Panc1 (cell line): ENCODE results near the gene NOX5. TPM values are rescaled to one million over a fixed set of nuclear protein-coding genes. Genes with fewer than 3 reads are reported as not detected.

Experiments
- ATAC-seq: fragments of 200-7000 bp; cut with Tn5 transposase; 2 replicates; pipeline ENCODE4 v1.9.1; 2020; ENCODE audit warnings: mild to moderate bottlenecking, moderate library complexity
- BruUV-seq: library from RNA; stranded (reverse); fragments of 400-500 nt; replicated peaks from 2 replicates; lab custom pipeline; 2021; lab: Mats Ljungman, UMichigan
- CTCF ChIA-PET: fragments of 300-600 bp; sonication (Branson Sonifier 250); formaldehyde crosslinking; loops from one replicate; lab custom pipeline; 2022; ENCODE audit warnings: antibody characterized with exemption; lab: Charles Lee
- POLR2A ChIA-PET: fragments of 300-600 bp; sonication (Branson Sonifier 250); formaldehyde crosslinking; loops from one replicate; lab custom pipeline; 2022; ENCODE audit warnings: antibody characterized with exemption; lab: Charles Lee
- DNase-seq: peaks from one replicate; pipeline ENCODE4 v3.0.0-alpha.2; 2010; ENCODE audit warnings: low read depth, low spot score
- H3K27ac ChIP-seq: 2 replicates; pipeline ENCODE4 v1.5.1; 2011; ENCODE audit warnings: mild to moderate bottlenecking, low read length, inconsistent platforms
- H3K27me3 ChIP-seq: fragments of 200-500 bp; sonication (Bioruptor generic); 2 replicates; pipeline ENCODE4 v1.6.0; 2014; ENCODE audit warnings: low read length, inconsistent platforms; ENCODE audit not compliant: control insufficient read depth, insufficient read depth
- H3K36me3 ChIP-seq: fragments of 200-500 bp; sonication (Bioruptor generic); 2 replicates; pipeline ENCODE4 v1.5.1; 2014; ENCODE audit warnings: inconsistent platforms, mild to moderate bottlenecking, low read length, moderate library complexity; ENCODE audit not compliant: control insufficient read depth, insufficient read depth
- H3K4me1 ChIP-seq: 2 replicates; pipeline ENCODE4 v1.5.1; 2011; ENCODE audit warnings: inconsistent platforms, mild to moderate bottlenecking, low read length, moderate library complexity; ENCODE audit not compliant: control insufficient read depth, insufficient read depth
- H3K4me3 ChIP-seq, 2 experiments: 2 replicates each; pipeline ENCODE4 v1.5.1; 2011 to 2012; ENCODE audit warnings: low read depth in 2 of 2, low read length in 2 of 2, mild to moderate bottlenecking in 2 of 2, inconsistent platforms in 1 of 2, moderate library complexity in 1 of 2
- H3K9me3 ChIP-seq: fragments of 200-500 bp; sonication (Bioruptor generic); 2 replicates; pipeline ENCODE4 v1.5.1; 2014; ENCODE audit warnings: low read depth, mild to moderate bottlenecking, inconsistent platforms, low read length, moderate library complexity; ENCODE audit not compliant: control insufficient read depth, insufficient read depth
- POLR2AphosphoS5 ChIP-seq: IDR thresholded peaks from 2 replicates; pipeline ENCODE4 v1.6.1; 2012; ENCODE audit warnings: mild to moderate bottlenecking, low read depth, low read length, moderate library complexity
- TCF7L2 ChIP-seq: IDR thresholded peaks from 2 replicates; pipeline ENCODE4 v1.6.1; 2011; ENCODE audit warnings: mild to moderate bottlenecking, low read depth, low read length, inconsistent platforms
- in situ Hi-C: cut with HindIII; loops from 2 replicates; pipeline ENCODE4 v1.10.0; 2016; ENCODE audit warnings: low sequenced_read_pairs, low pct_unique_long_range_greater_than_20kb
- intact Hi-C: fragments of 100-400 bp; cut with micrococcal nuclease; formaldehyde crosslinking; loops from one replicate; pipeline ENCODE4 v1.10.0; 2022; ENCODE audit not compliant: unreplicated experiment
- total RNA-seq: library from RNA; stranded (reverse); gene quantifications from one replicate; pipeline ENCODE4 v1.2.1, GENCODE V29; 2021; ENCODE audit not compliant: unreplicated experiment
- TF ChIP-seq, protein P1 (sequence below), 2 experiments: IDR thresholded peaks; 2 replicates each; pipeline ENCODE4 v1.6.1; 2011 to 2012; ENCODE audit warnings: low read depth in 2 of 2, control low read depth in 1 of 2, low read length in 1 of 2, mild to moderate bottlenecking in 1 of 2, moderate library complexity in 1 of 2; ENCODE audit not compliant: insufficient read depth in 1 of 2
- TF ChIP-seq, protein P2 (sequence below): fragments of 450-650 bp; IDR thresholded peaks from 2 replicates; pipeline ENCODE4 v1.5.1; 2017; ENCODE audit warnings: mild to moderate bottlenecking

The NOX5 gene
- total RNA-seq, 1 experiment from 2014 or later = 0.26 TPM

DNA sequence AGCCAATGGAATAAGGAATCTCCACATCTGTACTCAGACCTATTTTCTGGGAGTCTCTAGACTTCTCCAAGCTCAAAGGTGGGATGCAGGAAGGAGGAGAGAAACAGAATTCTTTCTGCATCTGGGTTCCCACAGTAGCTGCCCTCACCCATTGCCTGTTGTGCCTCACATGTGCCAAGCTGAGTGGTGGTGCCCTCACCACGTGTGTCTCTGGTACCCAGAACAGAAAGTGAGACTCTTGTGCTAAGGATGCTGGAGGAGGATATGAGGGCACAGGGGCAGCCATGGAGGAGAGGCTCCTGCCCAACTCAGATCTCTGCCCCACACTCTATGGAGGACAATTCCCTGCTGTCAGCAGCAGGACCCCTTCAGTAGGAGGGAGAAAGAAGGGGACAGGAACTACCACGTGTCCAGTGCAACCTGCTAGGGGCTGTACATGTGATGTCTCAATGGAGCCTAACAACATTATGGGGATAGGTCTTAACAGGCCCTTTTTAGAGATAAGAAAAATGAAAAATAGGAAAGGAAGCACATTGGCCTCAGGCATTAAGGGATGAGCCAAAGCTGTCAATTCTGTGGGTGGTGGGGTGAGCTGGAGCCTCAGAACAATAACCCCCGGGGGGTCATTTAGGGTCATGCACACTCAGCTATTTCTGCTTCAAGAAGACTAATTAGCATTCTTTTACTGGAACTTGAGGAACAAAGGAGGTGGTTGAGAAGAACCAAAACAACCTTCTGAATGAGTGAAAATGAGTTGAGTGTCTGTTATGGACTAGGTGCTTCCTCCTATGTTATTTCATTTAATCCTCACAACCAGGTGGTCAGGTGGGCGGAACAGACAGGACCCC, 16.3 kb upstream of the NOX5 start:
- Histone ChIP-seq H3K27me3 (no peaks in the 10 kb centered on the region; the same call in 1 of the 2 replicates), H3K9me3 (no peaks in the 10 kb centered on the region), H3K4me3 (no peak overlapping the region), H3K4me1 (no peaks in the 10 kb centered on the region), H3K27ac (no peak overlapping the region), H3K36me3 (no peaks in the 10 kb centered on the region)
- ChIA-PET CTCF (no interaction called here), POLR2A (no interaction called here)
- BruUV-seq = no TSS peak
- no peak for ATAC-seq
- in situ Hi-C loops (no loop called here), intact Hi-C loops (no loop called here)
- DNase-seq = no peak
- TF ChIP-seq TCF7L2 (no peak), POLR2AphosphoS5 (no peak)
- TF ChIP-seq, protein P1, sequence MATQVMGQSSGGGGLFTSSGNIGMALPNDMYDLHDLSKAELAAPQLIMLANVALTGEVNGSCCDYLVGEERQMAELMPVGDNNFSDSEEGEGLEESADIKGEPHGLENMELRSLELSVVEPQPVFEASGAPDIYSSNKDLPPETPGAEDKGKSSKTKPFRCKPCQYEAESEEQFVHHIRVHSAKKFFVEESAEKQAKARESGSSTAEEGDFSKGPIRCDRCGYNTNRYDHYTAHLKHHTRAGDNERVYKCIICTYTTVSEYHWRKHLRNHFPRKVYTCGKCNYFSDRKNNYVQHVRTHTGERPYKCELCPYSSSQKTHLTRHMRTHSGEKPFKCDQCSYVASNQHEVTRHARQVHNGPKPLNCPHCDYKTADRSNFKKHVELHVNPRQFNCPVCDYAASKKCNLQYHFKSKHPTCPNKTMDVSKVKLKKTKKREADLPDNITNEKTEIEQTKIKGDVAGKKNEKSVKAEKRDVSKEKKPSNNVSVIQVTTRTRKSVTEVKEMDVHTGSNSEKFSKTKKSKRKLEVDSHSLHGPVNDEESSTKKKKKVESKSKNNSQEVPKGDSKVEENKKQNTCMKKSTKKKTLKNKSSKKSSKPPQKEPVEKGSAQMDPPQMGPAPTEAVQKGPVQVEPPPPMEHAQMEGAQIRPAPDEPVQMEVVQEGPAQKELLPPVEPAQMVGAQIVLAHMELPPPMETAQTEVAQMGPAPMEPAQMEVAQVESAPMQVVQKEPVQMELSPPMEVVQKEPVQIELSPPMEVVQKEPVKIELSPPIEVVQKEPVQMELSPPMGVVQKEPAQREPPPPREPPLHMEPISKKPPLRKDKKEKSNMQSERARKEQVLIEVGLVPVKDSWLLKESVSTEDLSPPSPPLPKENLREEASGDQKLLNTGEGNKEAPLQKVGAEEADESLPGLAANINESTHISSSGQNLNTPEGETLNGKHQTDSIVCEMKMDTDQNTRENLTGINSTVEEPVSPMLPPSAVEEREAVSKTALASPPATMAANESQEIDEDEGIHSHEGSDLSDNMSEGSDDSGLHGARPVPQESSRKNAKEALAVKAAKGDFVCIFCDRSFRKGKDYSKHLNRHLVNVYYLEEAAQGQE (IDR thresholded peaks at IDR 0.05; ENCODE audit: insufficient read depth in 1 of 2, low read depth in 2 of 2, low read length in 1 of 2) = no peak

DNA sequence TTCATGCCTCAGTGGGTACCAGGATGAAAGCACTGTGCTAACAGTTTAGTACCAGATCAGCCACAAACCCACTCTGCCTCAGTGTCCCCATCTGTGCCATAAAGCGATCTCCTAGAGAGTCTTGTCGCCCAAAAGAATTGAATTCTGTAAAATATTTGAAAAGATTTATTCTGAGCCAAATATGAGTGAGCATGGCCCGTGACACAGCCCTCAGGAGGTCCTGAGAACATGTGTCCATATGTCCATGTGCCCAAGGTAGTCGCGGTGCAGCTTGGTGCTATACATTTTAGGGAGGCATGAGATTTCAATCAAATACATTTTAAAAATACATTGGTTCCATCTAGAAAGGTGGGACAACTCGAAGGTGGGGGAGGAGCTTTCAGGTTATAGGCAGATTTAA, 15.4 kb upstream of the NOX5 start:
- in situ Hi-C loops (no loop called here), intact Hi-C loops (no loop called here)
- H3K4me1 ChIP-seq = no peaks in the 10 kb centered on the region
- no peak for ATAC-seq
- TF ChIP-seq, protein P2, sequence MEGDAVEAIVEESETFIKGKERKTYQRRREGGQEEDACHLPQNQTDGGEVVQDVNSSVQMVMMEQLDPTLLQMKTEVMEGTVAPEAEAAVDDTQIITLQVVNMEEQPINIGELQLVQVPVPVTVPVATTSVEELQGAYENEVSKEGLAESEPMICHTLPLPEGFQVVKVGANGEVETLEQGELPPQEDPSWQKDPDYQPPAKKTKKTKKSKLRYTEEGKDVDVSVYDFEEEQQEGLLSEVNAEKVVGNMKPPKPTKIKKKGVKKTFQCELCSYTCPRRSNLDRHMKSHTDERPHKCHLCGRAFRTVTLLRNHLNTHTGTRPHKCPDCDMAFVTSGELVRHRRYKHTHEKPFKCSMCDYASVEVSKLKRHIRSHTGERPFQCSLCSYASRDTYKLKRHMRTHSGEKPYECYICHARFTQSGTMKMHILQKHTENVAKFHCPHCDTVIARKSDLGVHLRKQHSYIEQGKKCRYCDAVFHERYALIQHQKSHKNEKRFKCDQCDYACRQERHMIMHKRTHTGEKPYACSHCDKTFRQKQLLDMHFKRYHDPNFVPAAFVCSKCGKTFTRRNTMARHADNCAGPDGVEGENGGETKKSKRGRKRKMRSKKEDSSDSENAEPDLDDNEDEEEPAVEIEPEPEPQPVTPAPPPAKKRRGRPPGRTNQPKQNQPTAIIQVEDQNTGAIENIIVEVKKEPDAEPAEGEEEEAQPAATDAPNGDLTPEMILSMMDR = no peak
- TF ChIP-seq, protein P1 (IDR thresholded peaks at IDR 0.05; ENCODE audit: insufficient read depth in 1 of 2, low read depth in 2 of 2, low read length in 1 of 2) = no peak
- TF ChIP-seq TCF7L2 = no peak
- H3K27ac ChIP-seq = no peak overlapping the region
- POLR2A ChIA-PET = no interaction called here
- no peak overlapping the region for H3K4me3 ChIP-seq
- no peak for DNase-seq
- H3K9me3 ChIP-seq = no peaks in the 10 kb centered on the region
- CTCF ChIA-PET = no interaction called here
- no peaks in the 10 kb centered on the region for H3K27me3 ChIP-seq
- no TSS peak for BruUV-seq
- no peaks in the 10 kb centered on the region for H3K36me3 ChIP-seq
